K562 (cell line): Measurements from ENCODE around the gene BCO1.

ENCODE experiments used
- ZBTB7A ChIP-seq: IDR thresholded peaks from 2 replicates; pipeline ENCODE4 v1.6.1; 2011; ENCODE audit warnings: low read depth, mild to moderate bottlenecking, low read length, moderate library complexity, borderline replicate concordance; ENCODE audit not compliant: control insufficient read depth
- ZNF354B ChIP-seq: fragments of 250-450 bp; sonication (Bioruptor Pico); IDR thresholded peaks from 2 replicates; pipeline ENCODE4 v1.4.0; 2020

DNA sequence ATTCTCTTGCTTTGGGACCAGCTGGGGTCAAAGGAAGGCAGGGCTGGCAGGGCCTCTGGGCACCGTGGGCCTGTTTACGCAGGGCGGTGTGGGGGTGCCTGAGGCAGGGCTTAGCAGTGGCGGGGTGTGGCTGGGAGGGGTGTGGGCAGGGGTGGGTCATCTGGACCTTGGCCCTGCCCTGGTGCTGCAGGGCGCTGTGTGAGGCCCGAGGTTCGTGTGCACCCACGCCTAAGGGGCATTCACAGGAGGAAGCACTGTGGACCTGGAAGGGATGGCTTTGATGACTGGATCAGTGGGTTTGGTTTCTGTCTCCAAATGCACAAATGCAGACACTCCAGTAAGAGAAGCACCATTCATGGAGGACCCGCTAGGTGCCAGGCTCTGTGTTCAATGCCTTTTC is 37.3 kb downstream of the BCO1 start:
- TF ChIP-seq ZNF354B (CRISPR knock-in tag) = no peak
- TF ChIP-seq ZBTB7A = no peak
